ENCODE measurements around the gene C19orf85.
A peak's percentile ranks its signal among the peaks of the same experiment; 100 is the strongest.
"Not testable (repeated sequence)": the region's sequence is repeated elsewhere in the genome, so short reads cannot be mapped to it uniquely, and the experiment has no call there.

The C19orf85 gene

GRCh38 chr19:55440411-55441105, 24.0 kb downstream of the C19orf85 start:
- peak; percentile 46 to 73 (median 64) for DNase-seq

- DNase-seq: no peak
Measured at GRCh38 chr19:55439052-55439451, 25.5 kb downstream of the C19orf85 start.

DNA sequence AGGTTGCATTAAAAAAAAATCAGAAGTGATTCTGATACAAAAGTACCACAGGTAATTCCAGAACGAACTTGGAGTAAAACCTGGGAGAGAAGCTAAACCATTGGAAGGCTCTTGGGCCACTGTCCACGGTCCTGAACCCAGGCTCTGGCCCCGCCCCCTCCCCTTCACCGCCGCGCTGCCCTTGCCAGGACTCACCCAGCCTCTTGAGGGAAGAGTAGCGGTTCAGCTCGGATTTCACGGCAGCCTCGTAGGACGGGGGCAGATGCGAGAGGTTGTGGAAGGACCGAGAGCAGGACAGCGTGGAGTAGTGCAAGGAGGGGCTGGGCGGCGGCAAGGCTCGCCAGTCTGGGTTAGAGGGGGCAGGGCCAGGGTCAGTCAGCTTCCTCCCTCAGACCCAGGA, 27.1 kb downstream of the C19orf85 start:
- peak in 2 of 3 experiments; percentile 33 to 84 for DNase-seq

DNA sequence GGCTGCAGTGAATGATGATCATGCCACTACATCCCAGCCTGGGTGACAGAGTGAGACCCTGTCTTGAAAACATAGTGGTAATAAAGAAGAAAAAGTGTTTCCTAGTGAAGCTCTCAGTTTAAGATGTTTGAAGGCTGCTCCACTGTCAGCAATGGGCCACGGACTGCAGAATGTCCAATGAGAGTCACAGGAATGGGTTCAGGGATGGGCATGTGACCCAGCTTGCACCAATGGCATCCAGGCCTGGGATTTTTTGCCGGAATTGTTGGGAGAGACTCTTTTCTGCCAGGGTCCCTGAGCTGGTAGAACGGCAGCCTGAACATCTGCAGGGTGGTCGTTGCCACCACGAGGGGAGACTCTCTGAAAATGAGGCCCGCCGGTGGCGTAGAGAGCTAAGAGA, 27.7 kb downstream of the C19orf85 start:
- no peak for DNase-seq

DNA sequence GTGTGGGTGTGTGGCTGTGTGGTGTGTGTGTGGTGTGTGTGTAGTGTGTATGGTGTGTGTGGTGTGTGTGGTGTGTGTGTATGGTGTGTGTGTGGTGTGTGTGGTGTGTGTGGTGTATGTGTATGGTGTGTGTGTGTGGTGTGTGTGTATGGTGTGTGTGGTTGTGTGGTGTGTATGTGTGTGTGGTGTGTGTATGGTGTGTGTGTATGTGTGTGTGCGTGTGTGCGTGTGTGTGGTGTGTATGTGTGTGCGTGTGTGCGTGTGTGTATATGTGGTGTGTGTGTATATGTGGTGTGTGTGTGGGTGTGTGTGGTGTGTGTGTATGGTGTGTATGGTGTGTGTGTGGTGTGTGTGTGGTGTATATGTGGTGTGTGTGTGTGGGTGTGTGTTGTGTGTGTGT, 29.5 kb downstream of the C19orf85 start:
- no peak for DNase-seq

GRCh38 chr19:55434356-55434919, 30.1 kb downstream of the C19orf85 start:
- DNase-seq: no peak

GRCh38 chr19:55433292-55433691, 31.3 kb downstream of the C19orf85 start:
- DNase-seq: peak in 2 of 3 experiments; percentile 72 to 76

DNA sequence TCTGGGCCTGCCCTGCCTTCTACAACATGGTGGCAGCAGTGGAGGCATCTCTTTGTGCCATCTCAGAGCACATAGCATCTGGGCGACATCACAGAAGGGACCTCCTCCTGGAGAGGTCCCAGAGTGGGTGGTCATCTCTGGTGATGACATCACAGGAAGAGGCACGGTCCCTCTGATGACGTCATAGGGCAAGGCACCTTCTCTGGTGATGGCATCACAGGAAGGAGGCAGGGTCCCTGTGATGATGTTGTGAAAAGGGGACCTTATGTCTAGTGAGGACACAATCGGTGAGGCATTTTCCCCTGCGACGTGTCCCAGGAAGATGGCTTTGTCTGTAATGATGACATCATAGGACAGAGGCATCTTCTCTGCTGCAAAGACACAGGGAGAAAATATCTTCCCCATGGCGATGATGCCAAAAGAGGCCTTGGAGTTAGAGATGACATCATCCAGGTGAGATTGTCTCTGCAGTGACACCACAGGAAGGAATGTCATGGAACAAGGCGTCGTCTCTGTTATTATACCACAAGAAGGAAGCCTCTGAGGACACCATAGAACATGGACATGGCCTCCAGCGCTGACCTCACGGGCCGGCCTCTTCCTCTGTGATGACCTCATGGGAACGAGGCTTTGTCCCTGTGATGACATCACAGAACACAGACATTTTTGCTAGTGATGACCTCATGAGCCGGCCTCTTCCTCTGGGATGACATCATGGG, 32.2 kb downstream of the C19orf85 start:
- DNase-seq: no peak

- no peak for DNase-seq
Measured at GRCh38 chr19:55431183-55431582, 33.4 kb downstream of the C19orf85 start.

GRCh38 chr19:55426042-55426441, 38.5 kb downstream of the C19orf85 start:
- no peak for DNase-seq

GRCh38 chr19:55424518-55424917, 40.0 kb downstream of the C19orf85 start:
- DNase-seq: no peak

DNA sequence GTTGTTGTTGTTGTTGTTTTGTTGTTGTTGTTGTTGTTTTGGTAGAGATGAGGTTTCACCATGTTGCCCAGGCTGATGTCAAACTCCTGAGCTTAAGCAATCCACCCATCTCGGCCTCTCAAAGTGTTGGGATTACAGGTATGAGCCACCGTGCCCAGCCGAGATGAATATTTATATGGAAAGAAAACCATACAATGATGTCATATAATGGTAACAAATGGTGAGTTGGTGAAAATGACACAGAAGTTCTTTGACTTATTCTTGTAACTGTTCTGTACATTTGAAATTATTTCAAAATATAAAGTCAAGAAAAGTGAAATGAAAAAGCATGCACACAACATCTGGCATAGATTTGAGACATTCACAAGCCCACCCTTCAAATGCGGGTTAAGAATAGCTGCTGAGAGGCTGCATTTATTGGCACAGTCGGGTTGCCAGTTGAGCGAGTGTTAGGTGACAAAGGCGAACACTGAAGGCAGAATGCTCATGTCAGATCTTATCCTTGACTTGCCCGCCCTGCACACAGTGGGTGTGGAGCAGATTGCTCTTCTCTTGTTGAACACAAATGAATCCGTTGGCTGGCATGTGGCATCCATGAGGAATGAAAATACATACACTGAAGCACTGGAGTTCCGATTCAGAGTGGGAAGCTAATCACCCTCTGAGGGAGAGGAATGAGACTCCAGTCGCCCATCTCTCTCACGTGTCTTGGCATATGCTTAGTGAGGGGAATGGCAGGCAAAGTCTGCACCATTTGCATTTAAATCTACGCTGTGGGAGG, 41.1 kb downstream of the C19orf85 start:
- DNase-seq: no peak

GRCh38 chr19:55421281-55421680, 43.3 kb downstream of the C19orf85 start:
- DNase-seq: not testable (repeated sequence)

- DNase-seq: no peak
Measured at GRCh38 chr19:55419624-55420236, 44.8 kb downstream of the C19orf85 start.

DNA sequence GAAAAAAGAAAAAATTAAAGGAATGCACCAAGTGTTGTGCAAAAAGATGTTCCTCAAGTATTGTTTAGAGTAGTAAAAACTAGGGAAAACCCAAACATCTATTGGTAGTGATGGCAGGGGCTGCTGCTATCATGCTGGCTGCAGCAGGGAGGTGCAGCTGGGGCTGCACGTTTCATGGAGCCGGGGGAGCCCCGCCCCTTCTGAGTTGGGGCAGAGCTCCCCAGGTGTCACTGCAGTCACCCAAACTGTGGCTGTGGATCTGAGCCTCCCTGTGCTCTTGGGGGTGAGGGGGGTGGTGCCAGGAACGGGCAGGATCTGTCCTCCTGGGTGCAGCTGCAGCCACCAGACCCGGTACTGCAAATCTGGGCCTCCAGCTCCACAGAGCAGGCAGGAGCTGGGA, 45.4 kb downstream of the C19orf85 start:
- no peak for DNase-seq

DNA sequence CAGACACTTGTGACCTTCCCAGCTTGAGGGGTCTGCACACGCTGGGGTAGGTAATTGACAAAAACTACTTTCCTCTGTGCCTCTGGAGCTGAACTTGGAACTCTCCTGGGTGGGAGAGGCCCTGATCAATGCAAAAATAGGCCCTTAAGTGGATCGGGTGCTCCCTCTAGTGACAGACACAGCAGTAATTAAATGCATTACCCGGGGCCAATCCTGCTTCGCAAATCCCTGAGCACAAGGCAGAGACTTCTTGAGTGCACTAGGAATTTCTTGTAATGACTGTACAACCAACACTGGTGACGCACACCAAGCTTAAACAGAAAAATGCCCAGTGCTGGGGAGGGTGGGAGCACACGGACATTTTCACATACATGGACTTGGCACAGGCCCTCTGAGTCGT, 46.4 kb downstream of the C19orf85 start:
- DNase-seq: peak; percentile 36 to 80 (median 55)

Data from NCI-H1417 (cell line).